ENCODE results near the gene ABCF3.

ABCF3 gene

GRCh38 chr3:184241447-184242296 lies 55.7 kb downstream of the ABCF3 start:
- Histone ChIP-seq H3K27ac (ENCODE audit: low read depth, low read length) (no peak overlapping the region), H3K4me1 (ENCODE audit: control insufficient read depth in 5 of 5, insufficient read depth in 5 of 5, low read length in 5 of 5) (peaks cover 0 to 9% (median 3%) of the 10 kb centered on the region in 5 donors), H3K4me3 (ENCODE audit: low read depth in 1 of 5, low read length in 5 of 5) (no peak overlapping the region), H3K9me3 (ENCODE audit: control insufficient read depth in 5 of 5, low read length in 5 of 5) (no peaks in the 10 kb centered on the region), H3K36me3 (ENCODE audit: control insufficient read depth in 5 of 5, insufficient read depth in 5 of 5, low read length in 5 of 5) (peaks cover 3 to 41% (median 37%) of the 10 kb centered on the region in 5 donors), H3K27me3 (ENCODE audit: control insufficient read depth in 5 of 5, insufficient read depth in 4 of 5, low read length in 5 of 5) (peaks cover 3 to 7% (median 5%) of the 10 kb centered on the region in 5 donors), H3K9ac (ENCODE audit: low read length in 5 of 5) (no peak overlapping the region)

- Histone ChIP-seq H3K27me3 (ENCODE audit: control insufficient read depth in 5 of 5, insufficient read depth in 4 of 5, low read length in 5 of 5) (peaks cover 0 to 4% (median 2%) of the 10 kb centered on the region in 5 donors), H3K27ac (ENCODE audit: low read depth, low read length) (no peak overlapping the region), H3K36me3 (ENCODE audit: control insufficient read depth in 5 of 5, insufficient read depth in 5 of 5, low read length in 5 of 5) (peaks cover 3 to 41% (median 37%) of the 10 kb centered on the region in 5 donors), H3K4me3 (ENCODE audit: low read depth in 1 of 5, low read length in 5 of 5) (no peak overlapping the region), H3K9ac (ENCODE audit: low read length in 5 of 5) (no peak overlapping the region), H3K4me1 (ENCODE audit: control insufficient read depth in 5 of 5, insufficient read depth in 5 of 5, low read length in 5 of 5) (peaks cover 0 to 9% (median 3%) of the 10 kb centered on the region in 5 donors), H3K9me3 (ENCODE audit: control insufficient read depth in 5 of 5, low read length in 5 of 5) (no peaks in the 10 kb centered on the region)
Observed at GRCh38 chr3:184242297-184242685, 56.3 kb downstream of the ABCF3 start.

Measured in subcutaneous abdominal adipose tissue (tissue), 5 donors.